Right hindlimb (tissue), 1 donor: Measurements from ENCODE around the gene RASSF8.

Experiments used
- DNase-seq: peaks from one replicate; pipeline ENCODE4 v3.0.0-alpha.2; 2018

RASSF8 gene

GRCh38 chr12:26113181-26113654 lies 154.7 kb downstream of the RASSF8 start:
- no peak for DNase-seq

GRCh38 chr12:26113853-26114719 lies 155.6 kb downstream of the RASSF8 start:
- peak; percentile 93 for DNase-seq

- DNase-seq = no peak
Observed at GRCh38 chr12:26114720-26115401, 156.4 kb downstream of the RASSF8 start.

GRCh38 chr12:26116829-26117715 lies 158.6 kb downstream of the RASSF8 start:
- no peak for DNase-seq

- no peak for DNase-seq
Observed at GRCh38 chr12:26118308-26118707, 159.8 kb downstream of the RASSF8 start.

- DNase-seq = no peak
Observed at GRCh38 chr12:26119391-26119989, 161.0 kb downstream of the RASSF8 start.

GRCh38 chr12:26120561-26121274 lies 162.2 kb downstream of the RASSF8 start:
- no peak for DNase-seq

- no peak for DNase-seq
Observed at GRCh38 chr12:26121323-26122060, 163.0 kb downstream of the RASSF8 start.

GRCh38 chr12:26122061-26122680 lies 163.7 kb downstream of the RASSF8 start:
- peak; percentile 63 for DNase-seq

GRCh38 chr12:26122681-26123481 lies 164.4 kb downstream of the RASSF8 start:
- peak; percentile 66 for DNase-seq

GRCh38 chr12:26123482-26123980 lies 165.0 kb downstream of the RASSF8 start:
- no peak for DNase-seq

- DNase-seq = peak; percentile 77
Observed at GRCh38 chr12:26124446-26125399, 166.2 kb downstream of the RASSF8 start, which contains the start of gene BHLHE41. BHLHE41 (minus strand) TSS chr12:26125037; CDS start chr12:26124779, 258 bp downstream.

GRCh38 chr12:26125400-26126339 lies 167.2 kb downstream of the RASSF8 start:
- peak; percentile 78 for DNase-seq

- DNase-seq = peak; percentile 85
Observed at GRCh38 chr12:26126340-26127284, 168.1 kb downstream of the RASSF8 start.

- DNase-seq = no peak
Observed at GRCh38 chr12:26127404-26127803, 168.9 kb downstream of the RASSF8 start.

GRCh38 chr12:26128168-26128567 lies 169.7 kb downstream of the RASSF8 start:
- no peak for DNase-seq
